Heart right ventricle (tissue), 16 donors: ENCODE results near the gene SLFN14. TPM values are rescaled to one million over a fixed set of nuclear protein-coding genes. Genes with fewer than 3 reads are reported as not detected.

Experiments
- ATAC-seq, 8 donors: fragments of 200-7000 bp; cut with Tn5 transposase; one replicate each; pipeline ENCODE4 v1.9.1; 2020; ENCODE audit warnings: mild to moderate bottlenecking in 8 of 8, moderate library complexity in 8 of 8, moderate number of reproducible peaks in 1 of 8
- DNase-seq, 2 donors: peaks; one replicate each; pipeline ENCODE4 v3.0.0-alpha.2; 2020
- H3K27ac ChIP-seq, 10 donors: fragments of 200-600 bp; sonication (generic) in 2 of 10; one replicate each; pipeline versions ENCODE4 v1.5.0 to v1.8.0; 2020 to 2022; ENCODE audit warnings: mild to moderate bottlenecking in 3 of 10
- H3K27me3 ChIP-seq, 7 donors: fragments of 200-600 bp; one replicate each; pipeline ENCODE4 v1.8.0; 2021 to 2022; ENCODE audit warnings: mild to moderate bottlenecking in 2 of 7
- H3K36me3 ChIP-seq, 9 donors: fragments of 200-600 bp; sonication (generic) in 1 of 9; one replicate each; pipeline versions ENCODE4 v1.5.0 to v1.8.0; 2020 to 2022; ENCODE audit warnings: mild to moderate bottlenecking in 2 of 9
- H3K4me1 ChIP-seq, 9 donors: fragments of 200-600 bp; sonication (generic) in 1 of 9; one replicate each; pipeline versions ENCODE4 v1.5.0 to v1.8.0; 2020 to 2022; ENCODE audit warnings: mild to moderate bottlenecking in 4 of 9
- H3K4me3 ChIP-seq, 10 donors: fragments of 200-600 bp; sonication (generic) in 2 of 10; one replicate each; pipeline versions ENCODE4 v1.5.0 to v1.8.0; 2020 to 2022; ENCODE audit warnings: mild to moderate bottlenecking in 7 of 10, moderate library complexity in 2 of 10
- H3K9me3 ChIP-seq, 11 donors: fragments of 200-600 bp in 10 of 11; sonication (generic) in 2 of 11; one replicate each; pipeline versions ENCODE4 v1.5.0 to v1.8.0; 2013 to 2022; ENCODE audit warnings: mild to moderate bottlenecking in 2 of 11, control low read depth in 1 of 11, moderate library complexity in 1 of 11
- CTCF ChIP-seq, 9 donors: fragments of 200-600 bp; sonication (generic) in 2 of 9; IDR thresholded peaks; one replicate each; pipeline versions ENCODE4 v1.5.0 to v1.8.0; 2021 to 2022; ENCODE audit warnings: antibody characterized with exemption in 9 of 9, mild to moderate bottlenecking in 5 of 9, moderate library complexity in 1 of 9
- WGBS, 2 donors: extraction: QIAGEN DNeasy Blood & Tissue Kit; methylation state at CpG; one replicate each; pipeline ENCODE4 v1.1.7; 2013; ENCODE audit warnings: inconsistent platforms in 1 of 2; 5-methylcytosine and 5-hydroxymethylcytosine counted together
- intact Hi-C, 10 donors: fragments of 100-400 bp; cut with DNase I; formaldehyde crosslinking; loops; one replicate each; pipeline versions ENCODE4 v1.11.1 to v1.14.2; 2022
- polyA plus RNA-seq, 2 donors: library from polyadenylated mRNA; stranded (reverse); fragments of 200-250 nt; gene quantifications; one replicate each; pipeline ENCODE4 v1.2.3, GENCODE V29; 2013
- total RNA-seq, 10 donors: library from RNA; stranded (reverse); fragmentation: NEBNext Ultra II Directional in 3 of 10; extraction: Animal tissue kit (Norgen Biotek cat#: 25700) in 3 of 10; gene quantifications; one replicate each; pipeline versions ENCODE4 v1.2.1 to v1.2.4, GENCODE V29; 2021 to 2023
- donor health status: Arrhythmogenic right ventricular cardiomyopathy.
- donor health status: ischemic (EF 13 %, LVEDD 7.1; RV severe dilation, severe dysfunction).
- donor health status: healthy with polysubstance abuse.
- donor health status: DM: no; HTN: yes; CAD: no.
- donor health status: DM: no; HTN: no; CAD: no.
- donor health status: ischemic (EF 25% LVEDD 6.9; RV normal size, moderate dysfunction).
- donor health status: ischemic (EF 25% LVEDD 5.7; RV mildly dilated, moderate dysfunction).
- donor health status: healthy.
- donor health status: DM: yes; HTN: yes; CAD: no.
- donor health status: Ischemic cardiomyopathy.
- donor health status: ischemic (EF 35%, LVEDD 5.7; RV mildly dilated, moderate dysfunction).
- donor health status: nonischemic (EF 11% LVEDD 7.7; RV severe dilation, severe dysfunction).
- donor health status: DM: yes; HTN: yes; CAD: no.
- donor health status: PGD.
- donor health status: ischemic (EF 29% LVEDD 5.4; RV normal size, mild dysfunction).
- donor health status: nonischemic (EF 23%, LVEDD 6.1; RV moderate dilation, normal function).

Gene SLFN14
- total and polyA plus RNA-seq, 12 donors: 0.09 TPM; not detected in 11

DNA sequence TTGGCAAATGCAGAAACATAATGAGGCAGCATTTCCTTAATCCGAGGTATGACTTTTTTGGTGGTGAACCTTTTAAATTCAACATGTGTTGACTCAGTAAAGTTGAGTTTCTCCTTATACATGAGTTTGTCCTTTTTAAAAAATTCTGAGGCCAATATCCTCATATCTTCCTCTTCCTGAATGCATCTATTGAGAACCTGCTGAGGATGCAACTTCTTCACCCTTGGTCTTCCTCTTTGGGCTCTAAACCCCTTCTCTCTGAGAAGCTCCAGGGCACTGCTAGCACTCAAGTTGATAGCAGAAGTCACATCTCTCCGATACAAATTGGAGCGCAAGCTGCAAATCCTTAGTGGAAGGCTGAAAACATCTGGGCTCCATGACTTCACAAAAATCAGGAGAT lies 3.3 kb downstream of the SLFN14 start:
- DNase-seq (no peak), ATAC-seq (no peak)
- no peaks in the 10 kb centered on the region for H3K36me3 ChIP-seq
- H3K9me3 ChIP-seq: no peaks in the 10 kb centered on the region
- H3K4me3 ChIP-seq: no peak overlapping the region
- no peak for TF ChIP-seq CTCF (IDR thresholded peaks at IDR 0.05)
- peaks cover 0 to 41% (median 10%) of the 10 kb centered on the region in 7 donors for H3K27me3 ChIP-seq
- peaks cover 0 to 4% (median 0%) of the 10 kb centered on the region in 9 donors for H3K4me1 ChIP-seq
- H3K27ac ChIP-seq: no peak overlapping the region
- 75 to 84% methylated on average over 3 of the region's 3 CpGs for WGBS, 2 donors
- intact Hi-C loops: loop anchor here in 1 of 10 donors (10.0 kb wide), 1 partner anchor 63 kb away; no protein-coding TSS in a partner anchor

DNA sequence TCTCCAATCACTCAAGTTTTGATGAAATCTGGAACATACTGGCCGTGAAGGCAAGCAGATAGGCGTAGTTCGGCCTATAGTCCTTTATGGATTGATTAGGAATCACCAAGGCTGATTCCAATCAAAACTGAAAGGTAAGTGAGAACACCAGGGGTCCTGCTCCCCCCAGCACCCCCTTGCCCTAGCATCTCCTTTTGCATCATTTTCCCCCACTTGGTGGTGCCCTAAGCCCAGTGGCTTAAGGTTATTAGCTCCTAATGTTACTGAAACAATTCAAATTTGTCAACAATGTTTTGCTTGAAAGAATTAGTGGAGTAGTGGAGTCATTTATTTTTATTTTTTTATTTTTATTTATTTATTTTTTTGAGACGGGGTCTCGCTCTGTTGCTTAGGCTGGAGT lies 4.9 kb downstream of the SLFN14 start:
- no peak overlapping the region for H3K4me3 ChIP-seq
- intact Hi-C loops: loop anchor here in 1 of 10 donors (10.0 kb wide), 1 partner anchor 61 kb away; no protein-coding TSS in a partner anchor
- H3K9me3 ChIP-seq: no peaks in the 10 kb centered on the region
- no peak overlapping the region for H3K27ac ChIP-seq
- DNase-seq: no peak
- H3K4me1 ChIP-seq: peaks cover 0 to 4% (median 0%) of the 10 kb centered on the region in 9 donors
- H3K27me3 ChIP-seq: peaks cover 0 to 41% (median 10%) of the 10 kb centered on the region in 7 donors
- H3K36me3 ChIP-seq: no peaks in the 10 kb centered on the region
- no peak for ATAC-seq
- TF ChIP-seq CTCF (IDR thresholded peaks at IDR 0.05): peak in 4 of 9 donors; percentile 11 to 23 (median 18)
- WGBS, 2 donors: 89 to 90% methylated on average over 5 of the region's 5 CpGs

GRCh38 chr17:35554668-35555067 lies 6.0 kb downstream of the SLFN14 start:
- ATAC-seq (no peak), DNase-seq (no peak)
- Histone ChIP-seq H3K27me3 (peaks cover 0 to 41% (median 10%) of the 10 kb centered on the region in 7 donors), H3K4me3 (no peak overlapping the region), H3K4me1 (peaks cover 0 to 4% (median 0%) of the 10 kb centered on the region in 9 donors), H3K9me3 (no peaks in the 10 kb centered on the region), H3K27ac (no peak overlapping the region), H3K36me3 (no peaks in the 10 kb centered on the region)
- 65 to 70% methylated on average over 5 of the region's 5 CpGs for WGBS, 2 donors
- intact Hi-C loops: loop anchor here in 1 of 10 donors (10.0 kb wide), 1 partner anchor 60 kb away; no protein-coding TSS in a partner anchor
- no peak for TF ChIP-seq CTCF (IDR thresholded peaks at IDR 0.05)

GRCh38 chr17:35553310-35553709 lies 7.3 kb downstream of the SLFN14 start:
- DNase-seq: no peak
- TF ChIP-seq CTCF (IDR thresholded peaks at IDR 0.05): no peak
- Histone ChIP-seq H3K27me3 (peaks cover 0 to 27% (median 2%) of the 10 kb centered on the region in 7 donors), H3K4me1 (peaks cover 0 to 4% (median 0%) of the 10 kb centered on the region in 9 donors), H3K27ac (no peak overlapping the region), H3K36me3 (no peaks in the 10 kb centered on the region), H3K4me3 (no peak overlapping the region), H3K9me3 (no peaks in the 10 kb centered on the region)
- 77 to 80% methylated on average over 4 of the region's 4 CpGs for WGBS, 2 donors
- intact Hi-C loops: loop anchor here in 1 of 10 donors (10.0 kb wide), 1 partner anchor 59 kb away; no protein-coding TSS in a partner anchor
- no peak for ATAC-seq
